B cell (primary cell): ENCODE measurements around the gene ZBTB5. TPM values are rescaled to one million over a fixed set of nuclear protein-coding genes. Genes with fewer than 3 reads are reported as not detected.

Experiments
- ATAC-seq: fragments of 200-7000 bp; cut with Tn5 transposase; one replicate; pipeline ENCODE4 v1.10.0; 2021; ENCODE audit warnings: low read depth, mild to moderate bottlenecking, moderate number of reproducible peaks, moderate library complexity
- CTCF ChIA-PET: fragments of 350-600 bp; sonication (Branson Sonifier 250); formaldehyde crosslinking; loops from one replicate; lab custom pipeline; 2021; ENCODE audit warnings: antibody characterized with exemption, inconsistent platforms; lab: Charles Lee
- POLR2A ChIA-PET: fragments of 350-600 bp; sonication (Branson Sonifier 250); formaldehyde crosslinking; loops from one replicate; lab custom pipeline; 2021; ENCODE audit warnings: antibody characterized with exemption; lab: Charles Lee
- DNase-seq: peaks from one replicate; pipeline ENCODE4 v3.0.0; 2013
- H2AFZ ChIP-seq: 2 replicates; pipeline ENCODE4 v1.6.1; 2012; ENCODE audit warnings: mild to moderate bottlenecking, low read depth, low read length; ENCODE audit not compliant: insufficient read depth, poor library complexity, severe bottlenecking
- H3K27ac ChIP-seq, 2 donors: 1 replicate in 1 of 2; 2 replicates in 1 of 2; pipeline ENCODE4 v1.5.1; 2012 to 2013; ENCODE audit warnings: low read length in 2 of 2, mild to moderate bottlenecking in 2 of 2, moderate library complexity in 1 of 2
- H3K27me3 ChIP-seq, 4 experiments: fragments of 200-600 bp in 1 of 4; sonication (generic) in 1 of 4; replicated peaks in 1 of 4; 1 replicate in 2 of 4; 2 replicates in 2 of 4; pipeline versions ENCODE4 v1.6.1 to v1.7.0; 2013 to 2016; ENCODE audit warnings: low read length in 3 of 4, mild to moderate bottlenecking in 2 of 4, mixed read lengths in 1 of 4, moderate library complexity in 1 of 4; ENCODE audit not compliant: insufficient read depth in 4 of 4, control insufficient read depth in 3 of 4; ENCODE audit errors: control extremely low read depth in 1 of 4
- H3K36me3 ChIP-seq, 2 experiments: replicated peaks in 1 of 2; 1 replicate in 1 of 2; 2 replicates in 1 of 2; pipeline versions ENCODE4 v1.6.1 to v1.7.1; 2013; ENCODE audit warnings: low read length in 1 of 2; ENCODE audit not compliant: insufficient read depth in 2 of 2, control insufficient read depth in 1 of 2; ENCODE audit errors: control extremely low read depth in 1 of 2, extremely low read depth in 1 of 2
- H3K4me1 ChIP-seq, 2 donors: fragments of 200-600 bp in 1 of 2; sonication (generic) in 1 of 2; 1 replicate in 1 of 2; 2 replicates in 1 of 2; pipeline versions ENCODE4 v1.5.1 to v1.6.1; 2013 to 2017; ENCODE audit warnings: low read length in 2 of 2; ENCODE audit not compliant: control insufficient read depth in 2 of 2, insufficient read depth in 2 of 2
- H3K4me2 ChIP-seq: replicated peaks from 2 replicates; pipeline ENCODE3; 2012; ENCODE audit warnings: mild to moderate bottlenecking, low read depth, low read length; ENCODE audit not compliant: poor library complexity, severe bottlenecking
- H3K4me3 ChIP-seq, 5 experiments: fragments of 200-600 bp in 1 of 5; sonication (generic) in 1 of 5; 1 replicate in 3 of 5; 2 replicates in 2 of 5; pipeline versions ENCODE4 v1.5.1 to v1.7.0; 2011 to 2016; ENCODE audit warnings: low read length in 4 of 5, mild to moderate bottlenecking in 4 of 5, low read depth in 2 of 5, control low read depth in 1 of 5, moderate library complexity in 1 of 5; ENCODE audit not compliant: insufficient read depth in 1 of 5; ENCODE audit errors: control extremely low read depth in 1 of 5, extremely low read depth in 1 of 5
- H3K79me2 ChIP-seq: fragments of 200-600 bp; sonication (generic); one replicate; pipeline ENCODE4 v1.6.0; 2016; ENCODE audit warnings: low read length; ENCODE audit not compliant: control insufficient read depth, insufficient read depth
- H3K9ac ChIP-seq: fragments of 200-600 bp; sonication (generic); 2 replicates; pipeline ENCODE4 v1.6.1; 2017; ENCODE audit warnings: mild to moderate bottlenecking, low read length, moderate library complexity
- H3K9me3 ChIP-seq, 3 donors: one replicate each; pipeline versions ENCODE4 v1.6.1 to v1.7.1; 2013; ENCODE audit warnings: low read length in 2 of 3; ENCODE audit not compliant: control insufficient read depth in 2 of 3, insufficient read depth in 1 of 3; ENCODE audit errors: control extremely low read depth in 1 of 3
- H4K20me1 ChIP-seq: 2 replicates; pipeline ENCODE4 v1.6.0; 2012; ENCODE audit warnings: mild to moderate bottlenecking, low read length; ENCODE audit not compliant: insufficient read depth, control insufficient read depth, poor library complexity, severe bottlenecking
- H3K27ac Mint-ChIP-seq: one replicate; pipeline ENCODE4 v1.8.0; 2021; ENCODE audit warnings: mixed read lengths
- H3K27me3 Mint-ChIP-seq: one replicate; pipeline ENCODE4 v1.8.0; 2021; ENCODE audit warnings: mixed read lengths
- H3K4me1 Mint-ChIP-seq: one replicate; pipeline ENCODE4 v1.8.0; 2021; ENCODE audit warnings: mixed read lengths
- H3K4me3 Mint-ChIP-seq: one replicate; pipeline ENCODE4 v1.8.0; 2021; ENCODE audit warnings: mixed read lengths
- H3K9me3 Mint-ChIP-seq: one replicate; pipeline ENCODE4 v1.8.0; 2022; ENCODE audit warnings: mixed read lengths; ENCODE audit not compliant: insufficient read depth
- EZH2 ChIP-seq: IDR thresholded peaks from 2 replicates; pipeline ENCODE4 v1.6.1; 2012; ENCODE audit warnings: borderline replicate concordance, low read depth, mild to moderate bottlenecking, moderate library complexity, low read length; ENCODE audit not compliant: insufficient read depth, poor library complexity, severe bottlenecking
- WGBS: methylation state at CpG from one replicate; pipeline ENCODE4 v1.1.5; 2013; ENCODE audit warnings: missing lambda C conversion rate; ENCODE audit not compliant: insufficient coverage; 5-methylcytosine and 5-hydroxymethylcytosine counted together
- intact Hi-C: fragments of 100-400 bp; cut with micrococcal nuclease; formaldehyde crosslinking; loops from one replicate; pipeline ENCODE4 v1.10.0; 2022
- polyA plus RNA-seq: library from polyadenylated mRNA; depleted of rRNA; stranded (reverse); fragments of >200 nt; gene quantifications from 2 replicates; pipeline ENCODE4 v1.2.3, GENCODE V29; 2012
- total RNA-seq, 2 donors: library from RNA; stranded (reverse); fragments of 120-200 nt in 1 of 2; gene quantifications; 1 replicate in 1 of 2; 2 replicates in 1 of 2; pipeline versions ENCODE4 v1.2.3 to v1.2.4, GENCODE V29; 2013 to 2022
- TF ChIP-seq, protein P1 (sequence below): fragments of 200-600 bp; IDR thresholded peaks from one replicate; pipeline ENCODE4 v1.8.0; 2022; ENCODE audit warnings: antibody characterized with exemption, mild to moderate bottlenecking

ZBTB5 gene
- total and polyA plus RNA-seq, 2 donors (not counting 1 experiment from before 2014, with no cell fraction given), result 12.8 to 27.6 TPM

DNA sequence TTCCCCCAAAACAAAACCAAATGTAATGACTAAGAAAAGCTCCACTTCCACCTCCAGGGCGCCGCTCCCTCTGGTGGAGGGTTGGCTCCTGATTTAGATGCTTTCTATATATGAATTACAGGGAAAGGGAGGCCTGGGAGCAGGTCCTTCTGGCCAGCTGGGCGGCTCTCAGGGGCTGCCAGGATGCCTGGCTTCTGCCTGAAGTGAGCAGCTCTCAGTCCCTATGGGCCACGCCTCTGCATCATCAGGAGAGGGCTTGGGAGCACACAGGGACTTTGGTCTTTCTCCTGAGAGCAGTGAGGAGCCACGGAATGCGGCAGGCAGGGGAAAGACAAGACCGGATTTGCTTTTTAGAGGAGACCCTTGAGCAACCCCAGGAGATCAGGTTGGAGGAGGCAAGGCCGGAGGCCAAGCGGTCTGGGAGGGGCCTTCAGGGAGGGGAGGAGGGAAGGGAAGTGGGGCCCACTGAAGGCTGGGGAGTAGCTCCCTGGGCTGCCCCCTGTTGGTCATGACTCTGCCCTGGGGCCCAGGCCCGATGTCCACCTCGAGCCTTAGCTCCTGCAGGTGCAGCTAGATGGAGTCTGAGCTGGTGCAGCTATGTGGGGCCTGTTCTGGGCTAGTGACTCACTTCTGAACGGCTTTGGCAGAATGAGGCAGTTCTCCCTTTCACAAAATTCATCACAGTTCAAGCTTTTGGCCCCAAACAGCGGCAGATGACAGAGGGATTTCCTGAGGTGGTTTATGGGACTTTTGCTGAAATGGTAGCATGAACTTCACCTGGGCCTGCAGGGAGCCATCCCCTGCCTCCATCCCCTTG is 54.1 kb downstream of the ZBTB5 start:
- H3K9ac ChIP-seq, result no peak overlapping the region
- peaks cover 65 to 84% of the 10 kb centered on the region in 2 donors for H3K4me1 ChIP-seq
- ChIA-PET POLR2A (interaction anchor here (0.6 to 1.8 kb wide), 9 partner anchors 11 to 386 kb away, joined by 3 to 9 read pairs (median 4); partner anchors contain the start of gene GRHPR), CTCF (interaction anchor here (0.7 to 11.4 kb wide), 23 partner anchors 9 to 538 kb away, joined by 3 to 125 read pairs (median 4); partner anchors contain the start of genes PAX5 and TOMM5)
- H3K27ac Mint-ChIP-seq, result peak overlapping the region; percentile 39
- H3K79me2 ChIP-seq, result peaks cover 19% of the 10 kb centered on the region
- peak overlapping the region; percentile 18 for H3K4me3 Mint-ChIP-seq
- H3K27me3 Mint-ChIP-seq, result no peaks in the 10 kb centered on the region
- no peaks in the 10 kb centered on the region for H3K36me3 ChIP-seq
- peak overlapping the region; percentile 60 for H3K4me2 ChIP-seq
- intact Hi-C loops, result loop anchor here (10.0 kb wide), 1 partner anchor 776 kb away; no protein-coding TSS in a partner anchor
- 47% methylated on average over 9 of the region's 13 CpGs for WGBS
- no peak overlapping the region for H3K4me3 ChIP-seq
- no peaks in the 10 kb centered on the region for H3K9me3 Mint-ChIP-seq
- H3K27me3 ChIP-seq, result no peaks in the 10 kb centered on the region
- DNase-seq (peak; percentile 59), ATAC-seq (no peak)
- no peak for TF ChIP-seq EZH2
- TF ChIP-seq, protein P1, sequence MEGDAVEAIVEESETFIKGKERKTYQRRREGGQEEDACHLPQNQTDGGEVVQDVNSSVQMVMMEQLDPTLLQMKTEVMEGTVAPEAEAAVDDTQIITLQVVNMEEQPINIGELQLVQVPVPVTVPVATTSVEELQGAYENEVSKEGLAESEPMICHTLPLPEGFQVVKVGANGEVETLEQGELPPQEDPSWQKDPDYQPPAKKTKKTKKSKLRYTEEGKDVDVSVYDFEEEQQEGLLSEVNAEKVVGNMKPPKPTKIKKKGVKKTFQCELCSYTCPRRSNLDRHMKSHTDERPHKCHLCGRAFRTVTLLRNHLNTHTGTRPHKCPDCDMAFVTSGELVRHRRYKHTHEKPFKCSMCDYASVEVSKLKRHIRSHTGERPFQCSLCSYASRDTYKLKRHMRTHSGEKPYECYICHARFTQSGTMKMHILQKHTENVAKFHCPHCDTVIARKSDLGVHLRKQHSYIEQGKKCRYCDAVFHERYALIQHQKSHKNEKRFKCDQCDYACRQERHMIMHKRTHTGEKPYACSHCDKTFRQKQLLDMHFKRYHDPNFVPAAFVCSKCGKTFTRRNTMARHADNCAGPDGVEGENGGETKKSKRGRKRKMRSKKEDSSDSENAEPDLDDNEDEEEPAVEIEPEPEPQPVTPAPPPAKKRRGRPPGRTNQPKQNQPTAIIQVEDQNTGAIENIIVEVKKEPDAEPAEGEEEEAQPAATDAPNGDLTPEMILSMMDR, result peak; percentile 55
- peaks cover 73% of the 10 kb centered on the region for H3K4me1 Mint-ChIP-seq
- no peaks in the 10 kb centered on the region for H3K9me3 ChIP-seq
- no peak overlapping the region for H2AFZ ChIP-seq
- H3K27ac ChIP-seq, result no peak overlapping the region
- no peaks in the 10 kb centered on the region for H4K20me1 ChIP-seq
